ENCODE results near the gene LDLRAD3.

DNA sequence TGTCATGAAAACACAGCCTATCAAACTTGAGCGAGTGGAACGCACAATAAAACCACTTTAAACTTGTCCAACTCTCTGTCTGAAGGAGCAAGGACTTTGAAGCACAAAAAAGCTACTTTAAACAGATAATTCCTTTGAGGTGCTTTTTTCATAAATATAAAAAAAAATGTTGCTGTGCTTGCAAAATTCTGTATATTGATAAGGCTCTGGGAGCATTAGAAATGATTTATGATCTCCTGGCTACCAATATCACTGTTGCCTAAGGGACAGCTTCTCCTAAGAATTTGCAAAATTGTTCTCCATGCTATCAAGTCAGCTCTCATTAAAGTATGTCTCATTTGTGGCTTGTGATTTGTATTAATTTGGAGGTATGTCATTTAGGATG lies 37.6 kb upstream of the LDLRAD3 start:
- TF ChIP-seq, protein P1, sequence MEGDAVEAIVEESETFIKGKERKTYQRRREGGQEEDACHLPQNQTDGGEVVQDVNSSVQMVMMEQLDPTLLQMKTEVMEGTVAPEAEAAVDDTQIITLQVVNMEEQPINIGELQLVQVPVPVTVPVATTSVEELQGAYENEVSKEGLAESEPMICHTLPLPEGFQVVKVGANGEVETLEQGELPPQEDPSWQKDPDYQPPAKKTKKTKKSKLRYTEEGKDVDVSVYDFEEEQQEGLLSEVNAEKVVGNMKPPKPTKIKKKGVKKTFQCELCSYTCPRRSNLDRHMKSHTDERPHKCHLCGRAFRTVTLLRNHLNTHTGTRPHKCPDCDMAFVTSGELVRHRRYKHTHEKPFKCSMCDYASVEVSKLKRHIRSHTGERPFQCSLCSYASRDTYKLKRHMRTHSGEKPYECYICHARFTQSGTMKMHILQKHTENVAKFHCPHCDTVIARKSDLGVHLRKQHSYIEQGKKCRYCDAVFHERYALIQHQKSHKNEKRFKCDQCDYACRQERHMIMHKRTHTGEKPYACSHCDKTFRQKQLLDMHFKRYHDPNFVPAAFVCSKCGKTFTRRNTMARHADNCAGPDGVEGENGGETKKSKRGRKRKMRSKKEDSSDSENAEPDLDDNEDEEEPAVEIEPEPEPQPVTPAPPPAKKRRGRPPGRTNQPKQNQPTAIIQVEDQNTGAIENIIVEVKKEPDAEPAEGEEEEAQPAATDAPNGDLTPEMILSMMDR (IDR thresholded peaks at IDR 0.05): no peak
- no peak for TF ChIP-seq EZH2 (IDR thresholded peaks at IDR 0.05)
- no peak for TF ChIP-seq EZH2phosphoT487 (IDR thresholded peaks at IDR 0.05)
